GM23338 (cell line): ENCODE measurements around the gene NT5C1A.

Experiments
- CREB1 ChIP-seq: fragments of 250-450 bp; sonication (Bioruptor Pico); IDR thresholded peaks from 2 replicates; pipeline ENCODE4 v1.5.0; 2020; ENCODE audit warnings: low read depth, mild to moderate bottlenecking, moderate library complexity
- EZH2phosphoT487 ChIP-seq: fragments of 200-600 bp; sonication (generic); IDR thresholded peaks from one replicate; pipeline ENCODE4 v1.8.1; 2018; ENCODE audit warnings: antibody characterized with exemption; ENCODE audit not compliant: unreplicated experiment
- POLR2AphosphoS5 ChIP-seq: IDR thresholded peaks from 2 replicates; pipeline ENCODE4 v1.6.1; 2016; ENCODE audit warnings: antibody characterized with exemption, low read depth
- TF ChIP-seq, protein P1 (sequence below), 2 experiments: fragments of 200-600 bp in 1 of 2; sonication (generic) in 1 of 2; conservative IDR thresholded peaks; 2 replicates each; pipeline versions ENCODE4 v1.5.1 to v1.6.1; 2016 to 2017; ENCODE audit warnings: antibody characterized with exemption in 2 of 2, low read depth in 2 of 2, mild to moderate bottlenecking in 2 of 2, moderate library complexity in 1 of 2
- TF ChIP-seq, protein P2 (sequence below): IDR thresholded peaks from 2 replicates; pipeline ENCODE4 v1.6.1; 2016; ENCODE audit warnings: antibody characterized with exemption

DNA sequence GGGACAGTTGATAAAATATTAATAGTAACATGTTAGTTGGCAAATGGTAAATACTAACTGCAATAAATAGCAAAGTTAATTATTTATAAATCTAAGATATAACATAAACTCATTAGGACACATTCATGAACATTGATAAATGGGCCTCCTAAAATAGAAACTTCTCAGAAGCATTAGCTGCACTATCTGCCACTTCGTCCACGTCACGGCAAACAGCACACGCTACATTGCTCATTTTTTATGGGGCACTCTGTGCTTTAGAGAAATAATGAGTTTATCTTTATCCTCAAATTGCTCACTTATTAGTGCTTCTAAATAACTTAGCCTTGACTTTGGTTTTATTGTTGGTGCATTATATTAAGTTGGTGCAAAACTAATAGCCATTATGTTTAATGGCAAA is 35.6 kb upstream of the NT5C1A start:
- TF ChIP-seq, protein P1, sequence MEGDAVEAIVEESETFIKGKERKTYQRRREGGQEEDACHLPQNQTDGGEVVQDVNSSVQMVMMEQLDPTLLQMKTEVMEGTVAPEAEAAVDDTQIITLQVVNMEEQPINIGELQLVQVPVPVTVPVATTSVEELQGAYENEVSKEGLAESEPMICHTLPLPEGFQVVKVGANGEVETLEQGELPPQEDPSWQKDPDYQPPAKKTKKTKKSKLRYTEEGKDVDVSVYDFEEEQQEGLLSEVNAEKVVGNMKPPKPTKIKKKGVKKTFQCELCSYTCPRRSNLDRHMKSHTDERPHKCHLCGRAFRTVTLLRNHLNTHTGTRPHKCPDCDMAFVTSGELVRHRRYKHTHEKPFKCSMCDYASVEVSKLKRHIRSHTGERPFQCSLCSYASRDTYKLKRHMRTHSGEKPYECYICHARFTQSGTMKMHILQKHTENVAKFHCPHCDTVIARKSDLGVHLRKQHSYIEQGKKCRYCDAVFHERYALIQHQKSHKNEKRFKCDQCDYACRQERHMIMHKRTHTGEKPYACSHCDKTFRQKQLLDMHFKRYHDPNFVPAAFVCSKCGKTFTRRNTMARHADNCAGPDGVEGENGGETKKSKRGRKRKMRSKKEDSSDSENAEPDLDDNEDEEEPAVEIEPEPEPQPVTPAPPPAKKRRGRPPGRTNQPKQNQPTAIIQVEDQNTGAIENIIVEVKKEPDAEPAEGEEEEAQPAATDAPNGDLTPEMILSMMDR (conservative IDR thresholded peaks at IDR 0.05; ENCODE audit: low read depth in 2 of 2): no peak
- TF ChIP-seq, protein P2, sequence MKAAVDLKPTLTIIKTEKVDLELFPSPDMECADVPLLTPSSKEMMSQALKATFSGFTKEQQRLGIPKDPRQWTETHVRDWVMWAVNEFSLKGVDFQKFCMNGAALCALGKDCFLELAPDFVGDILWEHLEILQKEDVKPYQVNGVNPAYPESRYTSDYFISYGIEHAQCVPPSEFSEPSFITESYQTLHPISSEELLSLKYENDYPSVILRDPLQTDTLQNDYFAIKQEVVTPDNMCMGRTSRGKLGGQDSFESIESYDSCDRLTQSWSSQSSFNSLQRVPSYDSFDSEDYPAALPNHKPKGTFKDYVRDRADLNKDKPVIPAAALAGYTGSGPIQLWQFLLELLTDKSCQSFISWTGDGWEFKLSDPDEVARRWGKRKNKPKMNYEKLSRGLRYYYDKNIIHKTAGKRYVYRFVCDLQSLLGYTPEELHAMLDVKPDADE: no peak
- TF ChIP-seq EZH2phosphoT487 (no peak), POLR2AphosphoS5 (no peak), CREB1 (CRISPR knock-in tag) (no peak)
